Keratinocyte (primary cell): ENCODE results near the gene PIBF1.

Source experiments
- CTCF ChIP-seq, 3 experiments: IDR thresholded peaks in 1 of 3; conservative IDR thresholded peaks in 1 of 3; optimal IDR thresholded peaks in 1 of 3; 2 replicates in 2 of 3; 3 replicates in 1 of 3; pipeline versions ENCODE3 to v1.5.1; 2011; ENCODE audit warnings: low read length in 3 of 3, mild to moderate bottlenecking in 3 of 3, moderate library complexity in 2 of 3, control low read depth in 1 of 3, inconsistent platforms in 1 of 3; ENCODE audit not compliant: insufficient read depth in 2 of 3; ENCODE audit errors: extremely low read depth in 1 of 3
- EZH2 ChIP-seq: IDR thresholded peaks from one replicate; pipeline ENCODE4 v1.6.1; 2012; ENCODE audit warnings: inconsistent platforms, mild to moderate bottlenecking, low read length, moderate library complexity

GRCh38 chr13:73040968-73041596, 259.1 kb downstream of the PIBF1 start:
- no peak for TF ChIP-seq CTCF (optimal IDR thresholded peaks at IDR 0.05 in 1 of 3, IDR thresholded peaks at IDR 0.05 in 1 of 3, conservative IDR thresholded peaks at IDR 0.05 in 1 of 3; ENCODE audit: extremely low read depth in 1 of 3, insufficient read depth in 2 of 3, low read length in 3 of 3)
- TF ChIP-seq EZH2: no peak
